CD4-positive, alpha-beta T cell (primary cell): ENCODE measurements around the gene ABCE1. TPM values are rescaled to one million over a fixed set of nuclear protein-coding genes. Genes with fewer than 3 reads are reported as not detected.
A peak's percentile ranks its signal among the peaks of the same experiment; 100 is the strongest.

Experiments used
- ATAC-seq: fragments of 200-7000 bp; cut with Tn5 transposase; one replicate; pipeline ENCODE4 v1.10.0; 2022; ENCODE audit warnings: mild to moderate bottlenecking; ENCODE audit not compliant: poor library complexity
- CTCF ChIA-PET: fragments of 350-600 bp; sonication (Branson Sonifier 250); formaldehyde crosslinking; loops from one replicate; lab custom pipeline; 2021; ENCODE audit warnings: antibody characterized with exemption, inconsistent platforms; lab: Charles Lee
- POLR2A ChIA-PET: fragments of 350-600 bp; sonication (Branson Sonifier 250); formaldehyde crosslinking; loops from one replicate; lab custom pipeline; 2021; ENCODE audit warnings: antibody characterized with exemption, inconsistent platforms; lab: Charles Lee
- DNase-seq, 14 experiments: peaks; one replicate each; pipeline ENCODE4 v3.0.0-alpha.2; 2013 to 2020; ENCODE audit warnings: mixed read lengths in 2 of 14
- H3K27ac ChIP-seq, 2 donors: one replicate each; pipeline versions ENCODE4 v1.5.1 to v1.7.0; 2013; ENCODE audit warnings: low read length in 2 of 2, low read depth in 1 of 2, mild to moderate bottlenecking in 1 of 2
- H3K27me3 ChIP-seq, 2 experiments: 1 replicate in 1 of 2; 2 replicates in 1 of 2; pipeline versions ENCODE4 v1.6.1 to v1.7.0; 2013; ENCODE audit warnings: low read length in 2 of 2, control low read depth in 1 of 2, mild to moderate bottlenecking in 1 of 2, moderate library complexity in 1 of 2; ENCODE audit not compliant: insufficient read depth in 2 of 2, control insufficient read depth in 1 of 2
- H3K36me3 ChIP-seq: one replicate; pipeline ENCODE4 v1.6.1; 2013; ENCODE audit warnings: low read length, control low read depth; ENCODE audit not compliant: insufficient read depth
- H3K4me1 ChIP-seq: one replicate; pipeline ENCODE4 v1.6.1; 2013; ENCODE audit warnings: low read length, control low read depth; ENCODE audit not compliant: insufficient read depth
- H3K4me3 ChIP-seq: one replicate; pipeline ENCODE4 v1.5.1; 2013; ENCODE audit warnings: mild to moderate bottlenecking, low read length, moderate library complexity
- H3K9me3 ChIP-seq, 2 experiments: 1 replicate in 1 of 2; 2 replicates in 1 of 2; pipeline versions ENCODE4 v1.6.1 to v1.7.0; 2013; ENCODE audit warnings: low read length in 2 of 2, mild to moderate bottlenecking in 2 of 2, control low read depth in 1 of 2, moderate library complexity in 1 of 2; ENCODE audit not compliant: control insufficient read depth in 1 of 2, insufficient read depth in 1 of 2
- H3K27ac Mint-ChIP-seq: one replicate; pipeline ENCODE4 v1.8.0; 2020; ENCODE audit warnings: mixed read lengths
- H3K27me3 Mint-ChIP-seq: one replicate; pipeline ENCODE4 v1.8.0; 2021; ENCODE audit warnings: mixed read lengths
- H3K36me3 Mint-ChIP-seq: one replicate; pipeline ENCODE4 v1.8.0; 2021; ENCODE audit warnings: low read depth, mixed read lengths
- H3K4me1 Mint-ChIP-seq: one replicate; pipeline ENCODE4 v1.8.0; 2021; ENCODE audit warnings: low read depth, mixed read lengths
- H3K4me3 Mint-ChIP-seq: one replicate; pipeline ENCODE4 v1.8.0; 2020; ENCODE audit warnings: mild to moderate bottlenecking, mixed read lengths
- H3K9me3 Mint-ChIP-seq: one replicate; pipeline ENCODE4 v1.8.0; 2020; ENCODE audit warnings: mixed read lengths
- CTCF ChIP-seq: fragments of 200-600 bp; IDR thresholded peaks from one replicate; pipeline ENCODE4 v1.8.0; 2022; ENCODE audit warnings: antibody characterized with exemption, mild to moderate bottlenecking
- intact Hi-C, 2 experiments: fragments of 100-400 bp; cut with DNase I in 1 of 2; cut with micrococcal nuclease in 1 of 2; formaldehyde crosslinking; loops; one replicate each; pipeline versions ENCODE4 v1.15.1 to v1.9.0; 2023 to 2025; cut with DNase I, micrococcal nuclease
- polyA plus RNA-seq, 2 donors: library from polyadenylated mRNA; unstranded; fragments of 120-200 nt; gene quantifications; one replicate each; pipeline ENCODE4 v1.2.1, GENCODE V29; 2013
- total RNA-seq, 174 experiments: library from RNA in 2 of 174; stranded (reverse) in 2 of 174; gene quantifications; one replicate each; pipeline ENCODE4 v1.2.3 and lab custom pipeline; 2021 to 2026

ABCE1 gene
- total RNA-seq (10 to 100 TPM; 50.1 to 50.6 TPM), total RNA-seq (lab: John Stamatoyannopoulos, UW) (89.0 to 819 (median 183) reads per million in 172 experiments)
- 51.6 TPM for polyA plus RNA-seq (2013, experiment 1 of 2)
- 52.3 TPM for polyA plus RNA-seq (2013, experiment 2 of 2)

- H3K27me3 Mint-ChIP-seq: no peaks in the 10 kb centered on the region
- H3K4me3 Mint-ChIP-seq: peak within 1 kb of the TSS; percentile 95
- peaks cover 23% of the 10 kb centered on the region for H3K36me3 ChIP-seq
- ChIA-PET CTCF (interaction anchor here (0.5 to 2.4 kb wide), 3 partner anchors 77 to 1539 kb away, joined by 3 to 6 read pairs (median 3); no protein-coding TSS in a partner anchor), POLR2A (interaction anchor here (0.8 to 2.6 kb wide), 15 partner anchors 11 to 841 kb away, joined by 3 to 38 read pairs (median 6); partner anchors contain the start of genes MMAA, OTUD4 and ZNF827)
- peak within 1 kb of the TSS; percentile 99 for H3K27ac Mint-ChIP-seq
- intact Hi-C loops: loop anchor here (1.0 to 10.0 kb wide), 8 partner anchors 81 to 1913 kb away; partner anchors contain the start of genes MMAA (in 2 of the 2), LSM6 (in 1 of the 2), OTUD4 (in 1 of the 2) and SMAD1 (in 1 of the 2)
- no peaks in the 10 kb centered on the region for H3K27me3 ChIP-seq
- H3K9me3 ChIP-seq: no peaks in the 10 kb centered on the region
- peaks cover 23% of the 10 kb centered on the region for H3K4me1 ChIP-seq
- peak within 1 kb of the TSS; percentile 93 for H3K4me3 ChIP-seq
- H3K27ac ChIP-seq: peak within 1 kb of the TSS; percentile 76 to 90
- peaks cover 48% of the 10 kb centered on the region for H3K4me1 Mint-ChIP-seq
- peak; percentile 89 for ATAC-seq
- DNase-seq: peak; percentile 88 to 100 (median 93)
- H3K9me3 Mint-ChIP-seq: no peaks in the 10 kb centered on the region
- H3K36me3 Mint-ChIP-seq: peaks cover 47% of the 10 kb centered on the region
- TF ChIP-seq CTCF: no peak
Measured at GRCh38 chr4:145097821-145098674, at the start of gene ABCE1, which contains the start of gene ANAPC10. ABCE1 (plus strand) TSS chr4:145098311; CDS start chr4:145104413, 6,102 bp downstream. ANAPC10 (minus strand) TSS chr4:145098196; CDS start chr4:145096099, 2,097 bp downstream.

GRCh38 chr4:145048817-145049216 lies 49.3 kb upstream of the ABCE1 start:
- H3K27me3 ChIP-seq: no peaks in the 10 kb centered on the region
- no peak overlapping the region for H3K27ac ChIP-seq
- Mint-ChIP-seq H3K27ac (no peak overlapping the region), H3K36me3 (peaks cover 26% of the 10 kb centered on the region), H3K4me3 (no peak overlapping the region), H3K27me3 (no peaks in the 10 kb centered on the region), H3K4me1 (peaks cover 13% of the 10 kb centered on the region), H3K9me3 (no peaks in the 10 kb centered on the region)
- ChIA-PET POLR2A (no interaction called here), CTCF (no interaction called here)
- intact Hi-C loops: no loop called here
- no peaks in the 10 kb centered on the region for H3K4me1 ChIP-seq
- H3K4me3 ChIP-seq: no peak overlapping the region
- no peaks in the 10 kb centered on the region for H3K9me3 ChIP-seq
- no peak for DNase-seq
- H3K36me3 ChIP-seq: peaks cover 9% of the 10 kb centered on the region
- no peak for ATAC-seq
- no peak for TF ChIP-seq CTCF

DNA sequence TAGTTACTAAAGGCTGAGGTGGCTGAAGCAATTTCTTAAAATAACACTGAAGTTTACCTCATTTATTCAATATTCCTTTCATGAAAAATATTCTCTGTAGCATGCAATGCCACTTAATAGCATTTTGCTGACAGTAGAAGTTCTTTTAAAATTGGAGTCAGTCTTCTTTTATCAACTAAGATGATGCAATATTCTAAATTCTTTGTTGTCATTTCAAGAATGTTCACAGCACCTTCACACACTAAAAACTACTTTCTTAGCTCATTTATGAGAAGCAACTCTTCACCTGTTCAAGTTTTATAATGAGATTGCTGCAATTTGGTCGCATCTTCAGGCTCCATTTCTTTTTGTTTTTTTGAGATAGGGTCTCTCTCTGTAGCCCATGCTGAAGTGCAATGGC lies 48.9 kb upstream of the ABCE1 start:
- ChIA-PET CTCF (no interaction called here), POLR2A (no interaction called here)
- H3K4me3 ChIP-seq: no peak overlapping the region
- H3K4me1 ChIP-seq: no peaks in the 10 kb centered on the region
- peaks cover 9% of the 10 kb centered on the region for H3K36me3 ChIP-seq
- intact Hi-C loops: no loop called here
- Mint-ChIP-seq H3K36me3 (peaks cover 26% of the 10 kb centered on the region), H3K9me3 (no peaks in the 10 kb centered on the region), H3K27ac (no peak overlapping the region), H3K4me3 (no peak overlapping the region), H3K4me1 (peaks cover 13% of the 10 kb centered on the region), H3K27me3 (no peaks in the 10 kb centered on the region)
- DNase-seq: no peak
- H3K9me3 ChIP-seq: no peaks in the 10 kb centered on the region
- no peak overlapping the region for H3K27ac ChIP-seq
- no peak for TF ChIP-seq CTCF
- no peak for ATAC-seq
- no peaks in the 10 kb centered on the region for H3K27me3 ChIP-seq
